Activated CD4-positive, alpha-beta T cell treated with anti-CD3 and anti-CD28 coated beads, Interleukin-2, amount 50 U/mL, for 24 hours (primary cell): ENCODE measurements around the gene COA5.

ENCODE experiments used
- DNase-seq, 2 donors: peaks; one replicate each; pipeline ENCODE4 v3.0.0-alpha.2; 2020; ENCODE audit warnings: low read depth in 1 of 2, low spot score in 1 of 2

COA5 gene

GRCh38 chr2:98554116-98554861 is 54.0 kb downstream of the COA5 start:
- DNase-seq: no peak

- DNase-seq: no peak
Observed at GRCh38 chr2:98552499-98553179, 55.7 kb downstream of the COA5 start.

GRCh38 chr2:98551316-98551715 is 57.0 kb downstream of the COA5 start:
- no peak for DNase-seq

GRCh38 chr2:98550165-98550564 is 58.1 kb downstream of the COA5 start:
- no peak for DNase-seq
